Measurements from ENCODE around the gene A4GALT.
A peak's percentile ranks its signal among the peaks of the same experiment; 100 is the strongest.
"Not testable (repeated sequence)": the region's sequence is repeated elsewhere in the genome, so short reads cannot be mapped to it uniquely, and the experiment has no call there.

The A4GALT gene

GRCh38 chr22:42678894-42679293 lies 41.8 kb downstream of the A4GALT start:
- no peak for DNase-seq

DNA sequence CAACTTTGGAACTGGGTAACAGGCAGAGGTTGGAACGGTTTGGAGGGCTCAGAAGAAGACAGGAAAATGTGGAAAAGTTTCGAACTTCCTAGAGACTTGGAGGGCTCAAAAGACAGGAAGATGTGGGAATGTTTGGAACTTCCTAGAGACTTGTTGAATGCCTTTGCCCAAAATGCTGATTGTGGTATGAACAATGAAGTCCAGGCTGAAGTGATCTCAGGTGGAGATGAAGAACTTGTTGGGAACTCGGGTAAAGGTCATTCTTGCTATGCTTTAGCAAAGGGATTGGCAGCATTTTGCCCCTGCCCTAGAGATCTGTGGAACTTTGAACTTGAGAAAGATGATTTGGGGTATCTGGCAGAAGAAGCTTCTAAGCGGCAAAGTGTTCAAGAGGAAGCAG lies 42.7 kb downstream of the A4GALT start:
- not testable (repeated sequence) for DNase-seq

GRCh38 chr22:42676059-42676607 lies 44.5 kb downstream of the A4GALT start:
- no peak for DNase-seq

GRCh38 chr22:42673898-42674401 lies 46.7 kb downstream of the A4GALT start:
- peak; percentile 56 for DNase-seq

DNA sequence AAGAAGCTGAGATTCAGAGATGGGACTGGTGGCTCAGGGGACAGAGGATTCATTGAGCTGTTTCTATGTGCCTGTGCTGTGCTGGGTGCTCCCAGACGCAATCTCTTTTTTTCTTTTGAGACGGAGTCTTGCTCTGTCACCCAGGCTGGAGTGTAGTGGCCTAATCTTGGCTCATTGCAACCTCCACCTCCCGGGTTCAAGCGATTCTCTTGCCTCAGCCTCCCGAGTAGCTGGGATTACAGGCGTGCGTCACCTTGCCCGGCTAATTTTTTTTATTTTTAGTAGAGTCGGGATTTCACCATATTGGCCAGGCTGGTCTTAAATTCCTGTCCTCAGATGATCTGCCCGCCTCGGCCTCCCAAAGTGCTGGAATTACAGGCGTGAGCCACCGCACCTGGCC lies 47.6 kb downstream of the A4GALT start:
- not testable (repeated sequence) for DNase-seq

GRCh38 chr22:42670921-42671709 lies 49.6 kb downstream of the A4GALT start:
- DNase-seq: no peak

GRCh38 chr22:42670046-42670445 lies 50.6 kb downstream of the A4GALT start:
- DNase-seq: no peak

GRCh38 chr22:42666393-42666792 lies 54.3 kb downstream of the A4GALT start:
- DNase-seq: not testable (repeated sequence)

GRCh38 chr22:42664976-42665831 lies 55.5 kb downstream of the A4GALT start:
- no peak for DNase-seq

- peak; percentile 34 for DNase-seq
Measured at GRCh38 chr22:42661985-42662831, 58.5 kb downstream of the A4GALT start.

DNA sequence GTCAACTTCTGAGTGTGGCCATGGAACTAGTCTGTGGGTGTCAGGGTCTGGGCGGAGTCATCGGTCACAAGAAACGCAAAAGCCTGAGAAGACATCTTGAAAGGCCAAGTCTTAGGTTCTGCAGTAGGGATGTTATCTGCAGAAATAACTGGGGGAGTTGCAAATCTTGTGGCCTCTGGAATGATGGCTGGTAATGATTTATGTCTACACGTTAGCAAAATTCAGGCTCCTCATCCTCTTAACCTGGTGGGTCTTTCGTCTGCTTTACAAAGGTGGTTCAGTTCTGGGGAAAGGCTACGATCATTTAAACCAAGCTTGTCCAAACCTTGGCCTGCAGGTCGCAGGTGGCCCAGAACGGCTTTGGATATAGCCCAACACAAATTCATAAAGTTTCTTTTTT lies 64.1 kb downstream of the A4GALT start:
- no peak for DNase-seq

GRCh38 chr22:42655693-42656092 lies 65.0 kb downstream of the A4GALT start:
- no peak for DNase-seq

DNA sequence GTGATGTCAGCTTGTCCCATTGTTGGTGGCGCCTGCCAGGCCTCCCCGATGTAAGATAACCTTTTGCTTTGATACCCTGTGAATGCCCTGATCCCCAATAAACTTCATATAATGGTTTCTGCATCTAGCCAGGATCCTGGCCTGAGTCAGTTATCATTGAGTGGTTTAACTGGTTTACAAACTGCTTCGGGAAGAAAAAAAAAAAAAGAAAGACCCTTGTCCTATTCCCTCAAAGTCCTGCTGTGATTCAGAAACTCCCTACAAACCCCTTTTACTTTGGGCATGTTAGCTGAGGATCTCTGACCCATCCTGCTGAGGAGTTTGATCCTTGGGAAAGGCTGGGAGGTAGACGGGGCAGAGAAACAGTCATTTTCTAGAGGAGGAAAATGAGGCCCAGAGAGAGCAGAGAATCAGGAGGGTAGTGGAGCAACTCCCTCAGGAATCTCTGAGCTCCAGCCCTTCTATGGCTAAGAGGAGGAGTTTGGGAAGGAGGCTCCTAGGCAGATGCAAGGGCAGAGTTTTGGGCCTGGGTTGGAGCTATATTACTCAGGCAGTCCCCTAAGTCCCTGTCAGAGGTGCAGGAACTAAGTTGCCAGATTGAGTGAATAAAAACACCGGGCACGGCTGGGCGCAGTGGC lies 66.1 kb downstream of the A4GALT start:
- no peak for DNase-seq

DNA sequence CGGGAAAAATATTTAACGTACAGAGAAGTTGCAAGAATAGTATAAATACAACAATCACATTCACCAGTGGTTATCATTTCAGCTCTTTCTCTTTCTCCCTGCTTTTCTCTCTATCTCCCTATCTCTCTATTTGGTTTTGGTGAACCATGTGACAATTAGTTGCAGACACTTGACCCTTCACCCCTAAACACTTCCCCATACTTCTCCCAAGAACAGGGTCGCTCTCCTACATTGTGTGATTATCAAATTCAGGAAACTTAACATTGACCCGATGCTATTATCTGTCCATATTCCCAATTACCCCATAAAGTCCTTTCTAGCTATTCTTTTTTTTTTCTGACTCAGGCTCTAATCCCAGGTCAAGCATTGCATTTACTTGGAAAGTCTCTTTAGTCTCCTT lies 66.7 kb downstream of the A4GALT start:
- no peak for DNase-seq

GRCh38 chr22:42651134-42651533 lies 69.5 kb downstream of the A4GALT start:
- no peak for DNase-seq

GRCh38 chr22:42649246-42650099 lies 71.2 kb downstream of the A4GALT start, which contains the start of gene CYB5R3:
Gene CYB5R3, minus strand, starts transcription at chr22:42649392. Its CDS starts 77 bp downstream, at chr22:42649315.
- peak; percentile 43 for DNase-seq

- DNase-seq: no peak
Measured at GRCh38 chr22:42648368-42649245, 72.1 kb downstream of the A4GALT start.

DNA sequence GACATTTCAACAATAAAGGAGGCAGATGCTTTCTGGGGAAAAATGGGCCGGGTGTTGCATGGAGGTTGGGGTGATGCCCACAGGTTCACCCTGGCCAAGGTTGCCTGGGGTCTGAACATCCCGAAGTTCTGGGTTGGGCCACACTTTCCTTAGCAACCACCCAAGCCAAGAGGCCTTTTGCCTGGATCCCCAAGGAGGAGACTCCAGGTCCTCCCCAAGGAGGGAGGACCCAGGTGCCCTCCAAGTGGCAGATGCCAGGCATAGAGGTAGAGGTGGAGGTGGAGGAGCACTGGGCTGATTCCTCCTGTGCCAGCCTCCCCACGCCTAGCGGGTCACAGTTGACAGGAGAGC lies 72.7 kb downstream of the A4GALT start:
- no peak for DNase-seq

DNA sequence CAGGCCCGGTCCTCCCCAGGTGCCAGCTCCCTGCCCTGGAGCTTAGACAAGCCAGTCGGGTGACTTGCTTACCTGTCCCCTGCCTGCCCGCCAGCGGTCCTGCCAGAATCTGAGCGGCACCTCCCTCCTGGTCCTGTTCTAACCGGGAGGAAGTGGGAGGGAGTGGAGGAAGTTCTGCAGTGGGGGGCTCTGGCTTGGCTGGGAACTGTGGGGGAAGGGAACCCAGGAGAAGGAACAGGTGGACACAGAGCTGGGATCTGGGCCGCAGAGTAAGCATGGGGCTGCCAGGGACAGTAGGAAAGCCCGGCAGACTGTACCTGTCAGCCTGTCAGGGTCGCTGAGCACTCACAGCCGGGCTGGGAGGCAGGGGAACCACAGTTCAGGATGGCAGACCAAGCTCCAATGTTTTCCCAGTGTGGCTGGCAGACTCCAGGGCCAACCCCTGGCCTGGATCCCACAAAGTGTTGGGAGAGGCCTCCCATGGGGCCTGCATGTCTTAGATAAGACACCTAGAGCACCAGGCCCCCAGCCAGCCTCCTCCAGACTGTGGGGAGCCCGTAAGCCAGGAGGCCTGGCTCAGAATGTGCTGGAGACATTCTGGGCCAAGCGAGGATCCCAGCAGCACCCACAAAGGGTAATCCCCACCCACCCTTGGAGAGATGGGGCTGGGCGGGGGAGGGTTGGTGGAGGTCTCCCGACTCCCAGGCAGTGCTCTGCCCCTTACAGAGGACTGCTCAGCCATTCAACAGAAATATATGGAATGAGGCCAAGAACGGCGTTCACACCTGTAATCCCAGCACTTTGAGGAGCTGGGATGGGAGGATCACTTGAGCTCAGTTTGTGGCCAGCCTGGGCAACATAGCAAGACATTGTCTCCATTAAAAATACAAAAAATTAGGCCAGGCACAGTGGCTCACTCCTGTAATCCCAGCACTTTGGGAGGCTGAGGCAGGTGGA lies 73.8 kb downstream of the A4GALT start:
- no peak for DNase-seq

All from SHP77 treated with DMSO at 0.1 percent for 48 hours (cell line).